Nucleus accumbens (tissue), 56 donors: ENCODE results near the gene RHOC.

Experiments
- DNase-seq, 56 donors: peaks; one replicate each; lab custom pipeline; 2025; lab: John Stamatoyannopoulos, UW

Gene RHOC

GRCh38 chr1:112687785-112688496 lies 19.0 kb downstream of the RHOC start:
- no peak for DNase-seq

GRCh38 chr1:112687361-112687760 lies 19.6 kb downstream of the RHOC start:
- DNase-seq: no peak

GRCh38 chr1:112686835-112687234 lies 20.1 kb downstream of the RHOC start:
- DNase-seq: no peak

- no peak for DNase-seq
Measured at GRCh38 chr1:112686417-112686816, 20.5 kb downstream of the RHOC start.

GRCh38 chr1:112685913-112686312 lies 21.0 kb downstream of the RHOC start:
- no peak for DNase-seq

GRCh38 chr1:112678605-112679004 lies 28.3 kb downstream of the RHOC start:
- no peak for DNase-seq

- no peak for DNase-seq
Measured at GRCh38 chr1:112677501-112677900, 29.4 kb downstream of the RHOC start.

GRCh38 chr1:112676543-112676942 lies 30.4 kb downstream of the RHOC start:
- no peak for DNase-seq

GRCh38 chr1:112675728-112676381 lies 31.1 kb downstream of the RHOC start:
- DNase-seq: no peak

GRCh38 chr1:112674986-112675727 lies 31.8 kb downstream of the RHOC start:
- peak in 45 of 56 donors; percentile 24 to 81 (median 63) for DNase-seq

- peak in 36 of 56 donors; percentile 27 to 80 (median 59) for DNase-seq
Measured at GRCh38 chr1:112674440-112674985, 32.4 kb downstream of the RHOC start, which contains the start of gene MOV10. TSS of gene MOV10 (plus strand) at chr1:112674659. CDS start at chr1:112674913, 254 bp downstream.

GRCh38 chr1:112673592-112674439 lies 33.1 kb downstream of the RHOC start:
- peak in 8 of 56 donors; percentile 1 to 53 (median 10) for DNase-seq

GRCh38 chr1:112672842-112673241 lies 34.1 kb downstream of the RHOC start:
- DNase-seq: no peak

GRCh38 chr1:112672009-112672408 lies 34.9 kb downstream of the RHOC start:
- no peak for DNase-seq

GRCh38 chr1:112666946-112667345 lies 40.0 kb downstream of the RHOC start:
- DNase-seq: no peak

- no peak for DNase-seq
Measured at GRCh38 chr1:112665857-112666256, 41.1 kb downstream of the RHOC start.

- DNase-seq: no peak
Measured at GRCh38 chr1:112651205-112651604, 55.7 kb downstream of the RHOC start.
